Stimulated activated CD4-positive, alpha-beta T cell treated with anti-CD3 and anti-CD28 coated beads, Interleukin-1b, Interleukin-23, amount 100 ng/mL, for 48 hours (primary cell): ENCODE data around the gene ITPK1.

Experiments used
- DNase-seq: peaks from one replicate; pipeline ENCODE4 v3.0.0-alpha.2; 2020

ITPK1 gene

GRCh38 chr14:92985521-92985920 lies 130.2 kb downstream of the ITPK1 start:
- no peak for DNase-seq

GRCh38 chr14:92984896-92985295 lies 130.8 kb downstream of the ITPK1 start:
- DNase-seq = no peak

- no peak for DNase-seq
Observed at GRCh38 chr14:92984082-92984788, 131.5 kb downstream of the ITPK1 start.

- DNase-seq = no peak
Observed at GRCh38 chr14:92982956-92983355, 132.8 kb downstream of the ITPK1 start.

- DNase-seq = no peak
Observed at GRCh38 chr14:92981726-92982125, 134.0 kb downstream of the ITPK1 start.

- no peak for DNase-seq
Observed at GRCh38 chr14:92980866-92981265, 134.9 kb downstream of the ITPK1 start.

GRCh38 chr14:92978229-92979021 lies 137.3 kb downstream of the ITPK1 start:
- DNase-seq = no peak

- DNase-seq = no peak
Observed at GRCh38 chr14:92976268-92976667, 139.5 kb downstream of the ITPK1 start.

- no peak for DNase-seq
Observed at GRCh38 chr14:92974541-92975345, 141.0 kb downstream of the ITPK1 start.

- no peak for DNase-seq
Observed at GRCh38 chr14:92973798-92974372, 141.8 kb downstream of the ITPK1 start.

- DNase-seq = peak; percentile 13
Observed at GRCh38 chr14:92973261-92973797, 142.4 kb downstream of the ITPK1 start.

GRCh38 chr14:92971601-92972180 lies 144.0 kb downstream of the ITPK1 start:
- no peak for DNase-seq

GRCh38 chr14:92970271-92970670 lies 145.5 kb downstream of the ITPK1 start:
- DNase-seq = no peak

GRCh38 chr14:92969871-92970270 lies 145.9 kb downstream of the ITPK1 start:
- no peak for DNase-seq

GRCh38 chr14:92969430-92969829 lies 146.3 kb downstream of the ITPK1 start:
- DNase-seq = no peak

- no peak for DNase-seq
Observed at GRCh38 chr14:92968291-92969020, 147.3 kb downstream of the ITPK1 start.

- DNase-seq = no peak
Observed at GRCh38 chr14:92967346-92967926, 148.3 kb downstream of the ITPK1 start.

GRCh38 chr14:92965281-92965680 lies 150.4 kb downstream of the ITPK1 start:
- no peak for DNase-seq

GRCh38 chr14:92964124-92965109 lies 151.3 kb downstream of the ITPK1 start:
- no peak for DNase-seq
